H1 (cell line): Measurements from ENCODE around the gene CAPN10. TPM values are rescaled to one million over a fixed set of nuclear protein-coding genes. Genes with fewer than 3 reads are reported as not detected.

Experiments used
- CTCF ChIA-PET: fragments of 300-600 bp; sonication (Branson Sonifier 250); formaldehyde crosslinking; loops from one replicate; lab custom pipeline; 2021; ENCODE audit not compliant: partially characterized antibody; lab: Charles Lee
- POLR2A ChIA-PET: fragments of 300-600 bp; sonication (Branson Sonifier 250); formaldehyde crosslinking; loops from one replicate; lab custom pipeline; 2021; ENCODE audit warnings: inconsistent platforms; ENCODE audit not compliant: partially characterized antibody; lab: Charles Lee
- DNase-seq, 2 experiments: peaks; one replicate each; pipeline versions ENCODE4 v3.0.0 to v3.0.0-alpha.2; 2010 to 2022; ENCODE audit warnings: low spot score in 2 of 2, low read depth in 1 of 2, mixed read lengths in 1 of 2
- FAIRE-seq: peaks from 2 replicates; lab custom pipeline; 2011; peaks lifted over from hg19 to GRCh38; lab: Jason Lieb, UNC
- H2AFZ ChIP-seq: 2 replicates; pipeline ENCODE4 v1.8.1; 2012; ENCODE audit warnings: low read length, inconsistent platforms
- H2AK5ac ChIP-seq: 2 replicates; pipeline ENCODE4 v1.6.1; 2013; ENCODE audit warnings: low read depth, low read length
- H2BK120ac ChIP-seq: replicated peaks from 2 replicates; pipeline ENCODE3; 2013; ENCODE audit warnings: low read depth, low read length, inconsistent platforms
- H2BK12ac ChIP-seq: 2 replicates; pipeline ENCODE4 v1.6.1; 2013; ENCODE audit warnings: low read depth, low read length
- H2BK15ac ChIP-seq: 2 replicates; pipeline ENCODE4 v1.6.1; 2013; ENCODE audit warnings: low read length
- H2BK20ac ChIP-seq: 2 replicates; pipeline ENCODE4 v1.6.1; 2013; ENCODE audit warnings: low read length
- H2BK5ac ChIP-seq: 2 replicates; pipeline ENCODE4 v1.6.1; 2013; ENCODE audit warnings: low read depth, low read length
- H3K14ac ChIP-seq: 2 replicates; pipeline ENCODE4 v1.6.1; 2013; ENCODE audit warnings: inconsistent platforms; ENCODE audit not compliant: insufficient read length
- H3K18ac ChIP-seq: 2 replicates; pipeline ENCODE4 v1.6.1; 2013; ENCODE audit warnings: low read length; ENCODE audit errors: extremely low read depth
- H3K23ac ChIP-seq: 2 replicates; pipeline ENCODE4 v1.6.1; 2013; ENCODE audit warnings: inconsistent platforms; ENCODE audit not compliant: insufficient read length
- H3K23me2 ChIP-seq: 2 replicates; pipeline ENCODE4 v1.6.1; 2013; ENCODE audit warnings: low read depth, low read length
- H3K27ac ChIP-seq: 2 replicates; pipeline ENCODE4 v1.6.1; 2011; ENCODE audit warnings: low read depth, low read length, inconsistent platforms
- H3K27me3 ChIP-seq, 4 experiments: replicated peaks in 1 of 4; 1 replicate in 1 of 4; 2 replicates in 3 of 4; pipeline versions ENCODE4 v1.6.1 to v1.8.1; 2011 to 2013; ENCODE audit warnings: low read length in 3 of 4, mild to moderate bottlenecking in 3 of 4, inconsistent platforms in 2 of 4, mixed read lengths in 2 of 4, moderate library complexity in 1 of 4; ENCODE audit not compliant: control insufficient read depth in 3 of 4, insufficient read depth in 3 of 4; ENCODE audit errors: extremely low read depth in 1 of 4
- H3K36me3 ChIP-seq, 4 experiments: 2 replicates each; pipeline versions ENCODE4 v1.6.1 to v1.8.1; 2011 to 2013; ENCODE audit warnings: mild to moderate bottlenecking in 4 of 4, low read length in 3 of 4, moderate library complexity in 2 of 4, control low read depth in 1 of 4, inconsistent platforms in 1 of 4; ENCODE audit not compliant: insufficient read depth in 4 of 4, control insufficient read depth in 2 of 4
- H3K4ac ChIP-seq: replicated peaks from 2 replicates; pipeline ENCODE3; 2013; ENCODE audit warnings: low read length, low read depth, mixed read lengths, inconsistent platforms; ENCODE audit not compliant: insufficient read length
- H3K4me1 ChIP-seq, 4 experiments: replicated peaks in 1 of 4; 1 replicate in 1 of 4; 2 replicates in 3 of 4; pipeline versions ENCODE4 v1.6.1 to v1.8.1; 2011 to 2013; ENCODE audit warnings: low read length in 3 of 4, inconsistent platforms in 2 of 4, mixed read lengths in 1 of 4; ENCODE audit not compliant: insufficient read depth in 4 of 4, control insufficient read depth in 3 of 4
- H3K4me2 ChIP-seq, 2 experiments: 2 replicates each; pipeline versions ENCODE4 v1.6.1 to v1.8.1; 2011 to 2013; ENCODE audit warnings: low read depth in 2 of 2, low read length in 2 of 2, control low read depth in 1 of 2, inconsistent platforms in 1 of 2, mild to moderate bottlenecking in 1 of 2; ENCODE audit not compliant: insufficient read depth in 1 of 2
- H3K4me3 ChIP-seq, 4 experiments: fragments of 200-600, 300-600 bp in 1 of 4; sonication (generic), shearing (Covaris generic), sonication (Bioruptor Twin) in 1 of 4; 2 replicates each; pipeline versions ENCODE4 v1.5.1 to v1.8.1; 2011 to 2016; ENCODE audit warnings: low read length in 4 of 4, low read depth in 3 of 4, control low read depth in 2 of 4, inconsistent platforms in 2 of 4, mild to moderate bottlenecking in 2 of 4, mixed read lengths in 1 of 4, moderate library complexity in 1 of 4; ENCODE audit not compliant: insufficient read depth in 2 of 4; ENCODE audit errors: extremely low read depth in 1 of 4
- H3K56ac ChIP-seq: replicated peaks from 2 replicates; pipeline ENCODE3; 2013; ENCODE audit warnings: low read depth, mild to moderate bottlenecking, mixed read lengths, low read length, inconsistent platforms; ENCODE audit not compliant: insufficient read length
- H3K79me1 ChIP-seq: 2 replicates; pipeline ENCODE4 v1.6.1; 2013; ENCODE audit warnings: low read depth, low read length, control low read depth
- H3K79me2 ChIP-seq, 2 experiments: 2 replicates each; pipeline versions ENCODE4 v1.6.1 to v1.8.1; 2012 to 2013; ENCODE audit warnings: low read length in 2 of 2, mild to moderate bottlenecking in 2 of 2, inconsistent platforms in 1 of 2; ENCODE audit not compliant: insufficient read depth in 2 of 2, control insufficient read depth in 1 of 2
- H3K9ac ChIP-seq, 4 experiments: replicated peaks in 1 of 4; 1 replicate in 1 of 4; 2 replicates in 3 of 4; pipeline versions ENCODE4 v1.6.1 to v1.8.1; 2011 to 2013; ENCODE audit warnings: low read depth in 3 of 4, low read length in 3 of 4, control low read depth in 2 of 4, mild to moderate bottlenecking in 2 of 4, moderate library complexity in 2 of 4, inconsistent platforms in 1 of 4; ENCODE audit errors: extremely low read depth in 1 of 4
- H3K9me3 ChIP-seq, 2 experiments: 2 replicates each; pipeline versions ENCODE4 v1.6.1 to v1.8.1; 2012 to 2013; ENCODE audit warnings: mild to moderate bottlenecking in 2 of 2, moderate library complexity in 2 of 2, control low read depth in 1 of 2, inconsistent platforms in 1 of 2, low read depth in 1 of 2, low read length in 1 of 2, mixed read lengths in 1 of 2; ENCODE audit not compliant: insufficient read depth in 2 of 2
- H4K20me1 ChIP-seq, 2 experiments: replicated peaks in 1 of 2; 2 replicates each; pipeline versions ENCODE3 to v1.8.1; 2011 to 2013; ENCODE audit warnings: inconsistent platforms in 2 of 2, low read length in 2 of 2, mild to moderate bottlenecking in 1 of 2; ENCODE audit not compliant: insufficient read depth in 2 of 2, control insufficient read depth in 1 of 2
- H4K5ac ChIP-seq: 2 replicates; pipeline ENCODE4 v1.6.1; 2013; ENCODE audit warnings: low read length, low read depth, mixed read lengths, inconsistent platforms; ENCODE audit not compliant: insufficient read length
- H4K8ac ChIP-seq: 2 replicates; pipeline ENCODE4 v1.8.0; 2013; ENCODE audit warnings: mild to moderate bottlenecking, moderate library complexity, low read length, inconsistent platforms; ENCODE audit not compliant: insufficient read depth; ENCODE audit errors: extremely low read depth
- H4K91ac ChIP-seq: replicated peaks from 2 replicates; pipeline ENCODE3; 2013; ENCODE audit warnings: low read length, mixed read lengths, inconsistent platforms; ENCODE audit not compliant: insufficient read length
- CBX5 ChIP-seq: fragments of 300-800, 300-1000 bp; sonication (generic); IDR thresholded peaks from 2 replicates; pipeline ENCODE4 v1.7.1; 2016; ENCODE audit warnings: antibody characterized with exemption, low read length, low read depth
- CTBP2 ChIP-seq: IDR thresholded peaks from 2 replicates; pipeline ENCODE4 v1.7.0; 2011; ENCODE audit warnings: borderline replicate concordance, mild to moderate bottlenecking, moderate library complexity, mixed read lengths, low read length; ENCODE audit not compliant: insufficient read depth, insufficient read length
- E2F6 ChIP-seq: IDR thresholded peaks from 2 replicates; pipeline ENCODE4 v1.6.1; 2012; ENCODE audit warnings: inconsistent platforms
- EGR1 ChIP-seq: IDR thresholded peaks from 2 replicates; pipeline ENCODE4 v1.6.1; 2011; ENCODE audit warnings: low read depth, low read length, borderline replicate concordance
- HDAC2 ChIP-seq, 2 experiments: fragments of 300-600 bp in 1 of 2; sonication (generic) in 1 of 2; IDR thresholded peaks; 2 replicates each; pipeline ENCODE4 v1.6.1; 2011 to 2012; ENCODE audit warnings: low read depth in 2 of 2, low read length in 2 of 2, mild to moderate bottlenecking in 2 of 2, moderate library complexity in 2 of 2, borderline replicate concordance in 1 of 2, inconsistent platforms in 1 of 2
- KDM5A ChIP-seq: fragments of 200-600 bp; IDR thresholded peaks from 2 replicates; pipeline ENCODE4 v1.7.1; 2012; ENCODE audit warnings: mild to moderate bottlenecking, low read length, inconsistent platforms, mixed read lengths
- MAX ChIP-seq: IDR thresholded peaks from 2 replicates; pipeline ENCODE4 v1.6.1; 2012; ENCODE audit warnings: inconsistent platforms
- SIN3A ChIP-seq, 2 experiments: IDR thresholded peaks in 1 of 2; conservative IDR thresholded peaks in 1 of 2; 2 replicates each; pipeline ENCODE4 v1.6.1; 2011 to 2012; ENCODE audit warnings: low read length in 2 of 2, improper control_type of control experiment in 1 of 2, low read depth in 1 of 2, mild to moderate bottlenecking in 1 of 2
- TAF7 ChIP-seq: optimal IDR thresholded peaks from 2 replicates; pipeline ENCODE3; 2011; ENCODE audit warnings: low read depth, mild to moderate bottlenecking, inconsistent platforms, low read length, moderate library complexity, borderline replicate concordance
- YY1 ChIP-seq: IDR thresholded peaks from 2 replicates; pipeline ENCODE4 v1.6.1; 2011; ENCODE audit warnings: low read depth, mild to moderate bottlenecking, low read length
- ZNF274 ChIP-seq: IDR thresholded peaks from 2 replicates; pipeline ENCODE4 v1.7.0; 2012; ENCODE audit warnings: low read length, borderline replicate concordance; ENCODE audit errors: extremely low read depth
- WGBS, 2 experiments: shearing (Covaris generic) in 1 of 2; methylation state at CpG; one replicate each; pipeline versions ENCODE4 v1.1.6 to v1.1.7; 2013 to 2015; ENCODE audit warnings: low lambda C conversion rate in 2 of 2, mixed read lengths in 2 of 2, inconsistent platforms in 1 of 2, low coverage in 1 of 2, missing lambda C conversion rate in 1 of 2; ENCODE audit not compliant: insufficient replicate concordance in 2 of 2, insufficient coverage in 1 of 2, insufficient read length in 1 of 2; ENCODE audit errors: extremely low coverage in 1 of 2, missing lambda C conversion rate in 1 of 2; 5-methylcytosine and 5-hydroxymethylcytosine counted together
- polyA plus RNA-seq, 7 experiments: library from polyadenylated mRNA; depleted of rRNA in 3 of 7; stranded (reverse) in 5 of 7; unstranded in 2 of 7; fragments of >200 nt in 5 of 7; fragments of 200-250 nt in 2 of 7; gene quantifications; 1 replicate in 5 of 7; 2 replicates in 1 of 7; 4 replicates in 1 of 7; pipeline versions ENCODE4 v1.2.1 to v1.2.3, GENCODE V29; 2011 to 2013; ENCODE audit warnings: missing spikeins in 2 of 7, mixed read lengths in 2 of 7
- total RNA-seq: library from RNA; stranded (reverse); fragmentation: NEBNext Ultra II Directional; extraction: Animal tissue kit (Norgen Biotek cat#: 25700); gene quantifications from 2 replicates; pipeline ENCODE4 v1.2.1, GENCODE V29; 2021

The CAPN10 gene
- total and polyA plus RNA-seq, 2 of the 8 experiments (the other 6 are each of a cell fraction or from before 2014, with no cell fraction given), result 30.7 to 39.8 TPM

GRCh38 chr2:240560084-240560479 is 26.5 kb upstream of the CAPN10 start, which contains the start of gene DUSP28:
Gene DUSP28, plus strand, starts transcription at chr2:240560357. Its CDS starts 328 bp downstream, at chr2:240560685.
- Histone ChIP-seq H3K4me1 (peaks cover 0 to 16% (median 10%) of the 10 kb centered on the region in 4 experiments; a peak in 5 of 7 replicates), H3K18ac (peak within 1 kb of the TSS; percentile 92; the same call in 1 of the 2 replicates), H3K27me3 (peaks cover 3 to 33% (median 22%) of the 10 kb centered on the region in 4 experiments), H3K4me2 (peak within 1 kb of the TSS; percentile 82 to 84), H2BK15ac (no peak within 1 kb of the TSS), H3K36me3 (no peaks in the 10 kb centered on the region; a peak in 1 of 8 replicates), H3K27ac (peak within 1 kb of the TSS; percentile 67; the same call in 1 of the 2 replicates), H3K23ac (no peak within 1 kb of the TSS), H2BK5ac (no peak within 1 kb of the TSS), H4K5ac (peak within 1 kb of the TSS; percentile 57), H3K9ac (peak within 1 kb of the TSS in 3 of 4 experiments; percentile 60 to 80 (median 68); a peak in 5 of 7 replicates), H4K91ac (no peak within 1 kb of the TSS), H3K79me2 (no peaks in the 10 kb centered on the region), H2AFZ (0 out of 2 replicates have a peak within 1 kb of the TSS, but pooled peaks have one; percentile 88), H2AK5ac (no peak within 1 kb of the TSS), H2BK12ac (no peak within 1 kb of the TSS), H3K14ac (no peak within 1 kb of the TSS), H3K4ac (no peak within 1 kb of the TSS), H3K79me1 (0 out of 2 replicates have a peak, but pooled peaks cover 2% of the 10 kb centered on the region), H3K56ac (no peak within 1 kb of the TSS), H3K4me3 (peak within 1 kb of the TSS; percentile 62 to 88 (median 65)), H2BK20ac (no peak within 1 kb of the TSS), H2BK120ac (no peak within 1 kb of the TSS), H4K20me1 (peaks cover 0 to 4% of the 10 kb centered on the region in 2 experiments), H3K23me2 (peaks cover 4% of the 10 kb centered on the region; the same call in 1 of the 2 replicates), H3K9me3 (no peaks in the 10 kb centered on the region), H4K8ac (peak within 1 kb of the TSS; percentile 65; the same call in 1 of the 2 replicates)
- peak in 1 of 2 experiments; percentile 88 for DNase-seq
- ChIA-PET POLR2A (interaction anchor here (1.3 kb wide), 2 partner anchors 12 to 14 kb away, joined by 3 read pairs; no protein-coding TSS in a partner anchor), CTCF (no interaction called here)
- no peak for FAIRE-seq
- 4% methylated on average over 23 of the region's 39 CpGs; no CpG with 5 or more reads in 1 of the 2 experiments for WGBS, 2 experiments
- TF ChIP-seq CTBP2 (no peak), TAF7 (no peak), CBX5 (no peak), MAX (peak; percentile 98), ZNF274 (no peak), E2F6 (peak; percentile 93), SIN3A (conservative IDR thresholded peaks at IDR 0.05 in 1 of 2, IDR thresholded peaks at IDR 0.05 in 1 of 2; ENCODE audit: low read depth in 1 of 2, low read length in 2 of 2) (no peak), YY1 (no peak), EGR1 (no peak), KDM5A (no peak), HDAC2 (IDR thresholded peaks at IDR 0.05; ENCODE audit: borderline replicate concordance in 1 of 2, low read depth in 2 of 2, low read length in 2 of 2) (no peak; a peak in 1 of 4 replicates)
